Ectodermal cell (in vitro differentiated cells): ENCODE measurements around the gene BRICD5.

Experiments
- H3K27ac ChIP-seq: 2 replicates; pipeline ENCODE4 v1.7.0; 2013; ENCODE audit warnings: mild to moderate bottlenecking, low read depth, low read length; ENCODE audit not compliant: insufficient read depth, poor library complexity, severe bottlenecking
- H3K27me3 ChIP-seq: 2 replicates; pipeline ENCODE4 v1.7.0; 2013; ENCODE audit warnings: mild to moderate bottlenecking, low read length; ENCODE audit not compliant: insufficient read depth, control insufficient read depth, poor library complexity, severe bottlenecking
- H3K36me3 ChIP-seq: one replicate; pipeline ENCODE4 v1.7.0; 2013; ENCODE audit warnings: low read length; ENCODE audit not compliant: control insufficient read depth, insufficient read depth
- H3K4me1 ChIP-seq: one replicate; pipeline ENCODE4 v1.7.0; 2013; ENCODE audit warnings: low read length; ENCODE audit not compliant: control insufficient read depth, insufficient read depth
- H3K4me3 ChIP-seq: 2 replicates; pipeline ENCODE4 v1.7.0; 2013; ENCODE audit warnings: low read depth, low read length, control low read depth; ENCODE audit not compliant: insufficient read depth
- H3K9me3 ChIP-seq: 2 replicates; pipeline ENCODE4 v1.7.0; 2013; ENCODE audit warnings: mild to moderate bottlenecking, low read length, moderate library complexity; ENCODE audit not compliant: control insufficient read depth
- WGBS, 2 experiments: methylation state at CpG; one replicate each; pipeline ENCODE4 v1.1.7; 2013; ENCODE audit warnings: missing lambda C conversion rate in 2 of 2; 5-methylcytosine and 5-hydroxymethylcytosine counted together

BRICD5 gene

DNA sequence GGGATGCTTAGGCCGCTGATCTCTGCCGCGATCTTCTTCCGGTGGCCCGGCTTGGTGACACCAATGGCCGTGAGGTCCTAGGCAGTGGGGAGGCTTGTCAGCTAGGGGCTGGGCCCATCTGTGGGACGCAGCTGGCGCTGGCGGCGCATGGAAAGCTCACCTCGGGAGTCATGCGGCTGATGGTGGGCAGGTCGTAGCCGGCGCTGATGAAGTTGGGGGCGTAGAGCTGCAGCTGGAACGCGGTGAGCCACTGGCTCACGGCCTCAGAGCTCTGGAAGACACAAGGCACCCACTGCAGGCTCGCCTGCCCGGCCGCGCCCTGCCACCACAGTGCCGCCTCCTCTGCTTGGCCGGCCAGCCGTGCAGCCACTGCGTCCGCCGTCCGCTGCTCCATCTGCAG is 27.0 kb downstream of the BRICD5 start:
- no peaks in the 10 kb centered on the region for H3K36me3 ChIP-seq
- 96% methylated on average over 30 of the region's 30 CpGs for WGBS, 2 experiments
- no peaks in the 10 kb centered on the region for H3K9me3 ChIP-seq
- no peaks in the 10 kb centered on the region for H3K27me3 ChIP-seq
- no peak overlapping the region for H3K4me3 ChIP-seq
- peaks cover 5% of the 10 kb centered on the region for H3K4me1 ChIP-seq
- H3K27ac ChIP-seq, result no peak overlapping the region

DNA sequence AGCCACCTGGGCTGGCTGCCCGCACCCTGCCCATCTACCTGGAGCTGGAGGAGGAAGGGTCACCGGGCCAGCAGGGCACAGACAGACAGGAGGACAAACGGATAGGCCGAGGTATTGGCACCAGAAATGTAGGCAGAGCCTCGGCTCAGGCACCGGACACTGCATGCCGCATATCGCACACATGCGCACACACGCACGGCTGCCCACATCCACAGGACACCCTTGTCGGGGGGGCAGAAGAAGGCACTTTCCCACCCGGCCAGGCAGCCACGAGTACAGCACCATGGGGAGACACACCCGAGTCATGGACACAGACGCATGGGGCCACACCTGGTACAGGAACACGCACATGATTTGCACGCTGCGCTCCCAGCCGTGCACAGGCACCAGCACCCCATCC is 28.7 kb downstream of the BRICD5 start:
- Histone ChIP-seq H3K27me3 (no peaks in the 10 kb centered on the region), H3K4me3 (no peak overlapping the region), H3K36me3 (no peaks in the 10 kb centered on the region), H3K27ac (no peak overlapping the region), H3K9me3 (no peaks in the 10 kb centered on the region), H3K4me1 (peaks cover 5% of the 10 kb centered on the region)
- WGBS, 2 experiments, result 95 to 96% methylated on average over 20 of the region's 20 CpGs

DNA sequence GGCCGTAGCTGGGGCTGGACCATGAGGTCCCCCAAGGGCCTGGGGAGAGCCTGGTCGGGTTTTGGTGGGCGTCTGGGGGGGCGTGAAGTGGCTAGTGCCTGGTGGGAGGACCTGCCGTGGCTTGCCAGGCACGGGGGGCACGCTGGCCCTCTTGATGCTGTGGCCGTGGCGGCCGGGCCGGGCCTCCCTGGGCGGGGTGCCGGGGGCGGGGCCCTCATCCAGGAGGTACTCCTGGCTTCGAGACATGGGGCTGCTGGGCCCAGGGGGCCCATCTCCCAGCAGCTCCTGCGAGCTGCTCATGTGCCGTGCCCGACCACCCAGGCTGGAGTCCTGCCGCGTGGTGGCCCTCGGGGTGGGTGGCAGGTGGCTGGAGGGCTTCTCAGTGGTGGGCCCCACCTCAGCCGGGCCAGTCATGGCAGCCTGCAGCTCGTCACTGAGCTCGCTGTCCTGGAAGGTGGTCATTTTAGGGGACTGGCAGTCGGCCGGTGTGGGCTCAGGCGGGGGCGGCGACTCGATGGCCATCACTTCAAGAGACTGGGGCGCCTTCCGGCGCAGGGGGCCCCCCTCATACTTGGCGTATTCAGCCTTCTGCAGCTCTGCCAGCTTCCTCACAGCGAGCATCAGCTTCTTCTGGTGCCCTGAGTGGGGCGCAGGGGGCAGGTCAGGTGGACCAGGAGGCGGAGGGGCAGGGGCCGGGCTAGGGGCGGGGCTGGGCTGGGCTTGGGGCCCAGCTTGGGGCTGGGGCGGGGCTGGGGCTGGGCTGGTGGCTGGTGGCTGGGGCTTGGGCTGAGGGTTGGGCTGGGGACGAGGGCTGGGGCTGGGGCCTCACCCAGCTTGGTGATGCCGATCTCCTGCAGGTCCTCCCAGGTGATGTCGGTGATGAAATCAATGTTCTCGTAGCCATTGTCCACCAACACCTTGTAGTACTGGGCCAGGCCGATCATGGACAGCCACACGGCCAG is 29.4 kb downstream of the BRICD5 start:
- Histone ChIP-seq H3K27me3 (no peaks in the 10 kb centered on the region), H3K4me1 (peaks cover 5% of the 10 kb centered on the region), H3K4me3 (no peak overlapping the region), H3K27ac (no peak overlapping the region), H3K36me3 (no peaks in the 10 kb centered on the region), H3K9me3 (no peaks in the 10 kb centered on the region)
- WGBS, 2 experiments, result 90% methylated on average over 46 of the region's 46 CpGs

DNA sequence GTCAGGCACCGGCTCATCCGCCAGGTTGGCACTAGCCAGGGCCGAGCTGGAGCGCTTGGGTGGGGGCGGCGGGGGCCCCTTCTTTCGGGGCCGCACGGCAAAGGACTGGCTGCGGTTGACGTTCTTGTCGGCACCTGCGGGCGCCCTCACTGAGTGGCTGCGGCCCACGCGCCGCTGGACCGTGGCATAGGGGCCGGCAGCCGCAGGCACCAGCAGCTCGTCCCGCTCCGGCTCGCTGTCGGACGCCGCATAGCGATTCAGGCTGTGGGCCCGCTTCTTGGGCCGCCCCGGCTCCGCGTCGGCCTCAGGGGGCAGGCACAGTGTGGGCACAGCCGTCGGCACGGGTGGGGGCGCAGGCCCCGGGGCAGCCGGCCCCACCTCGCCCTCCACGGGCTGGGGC is 30.2 kb downstream of the BRICD5 start:
- Histone ChIP-seq H3K27me3 (no peaks in the 10 kb centered on the region), H3K4me3 (no peak overlapping the region), H3K36me3 (peaks cover 6% of the 10 kb centered on the region), H3K9me3 (no peaks in the 10 kb centered on the region), H3K4me1 (peaks cover 5% of the 10 kb centered on the region), H3K27ac (no peak overlapping the region)
- WGBS, 2 experiments, result 95 to 96% methylated on average over 43 of the region's 43 CpGs

DNA sequence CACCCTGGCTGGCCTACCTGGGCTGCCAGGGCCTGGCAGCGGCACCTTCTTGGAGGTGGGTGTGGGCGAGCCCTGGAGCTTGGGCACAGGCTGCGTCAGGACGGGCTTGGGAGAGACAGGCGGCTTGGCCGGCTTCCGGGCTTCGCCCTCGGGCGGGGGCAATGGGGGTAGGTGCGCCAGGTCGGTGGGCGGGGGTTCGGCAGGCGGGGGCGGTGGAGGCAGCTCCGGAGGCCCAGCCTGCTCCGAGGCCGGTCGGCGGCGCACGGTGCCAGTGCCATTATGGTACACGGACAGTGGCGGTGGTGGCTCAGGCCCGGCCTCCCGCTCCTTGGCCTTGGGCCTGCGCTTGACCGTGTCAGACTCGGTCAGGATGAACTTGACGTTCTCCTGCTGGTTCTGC is 31.1 kb downstream of the BRICD5 start:
- Histone ChIP-seq H3K27me3 (no peaks in the 10 kb centered on the region), H3K36me3 (peaks cover 13% of the 10 kb centered on the region), H3K9me3 (no peaks in the 10 kb centered on the region), H3K4me1 (peaks cover 5% of the 10 kb centered on the region), H3K27ac (no peak overlapping the region), H3K4me3 (no peak overlapping the region)
- 96% methylated on average over 31 of the region's 31 CpGs for WGBS, 2 experiments

DNA sequence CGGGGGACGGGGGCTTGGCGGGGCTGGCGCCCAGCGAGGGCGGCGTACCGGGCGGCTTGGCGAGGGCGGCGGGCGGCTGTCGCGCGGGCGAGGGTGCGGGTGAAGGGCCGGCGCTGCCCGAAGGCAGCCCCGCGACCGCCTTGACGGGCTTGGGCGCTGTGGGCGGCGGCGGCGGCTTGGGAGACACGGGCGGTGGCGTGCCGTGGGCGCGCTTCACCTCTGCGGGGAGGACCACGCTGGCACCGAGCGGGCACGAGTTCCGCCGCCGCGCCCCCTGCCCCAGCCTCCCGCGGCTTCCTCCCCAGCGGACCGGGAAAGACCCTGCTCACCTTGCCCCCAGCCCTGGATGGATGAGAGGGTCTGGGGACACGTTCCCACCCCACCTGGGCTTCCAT is 31.6 kb downstream of the BRICD5 start:
- no peak overlapping the region for H3K4me3 ChIP-seq
- peaks cover 5% of the 10 kb centered on the region for H3K4me1 ChIP-seq
- peaks cover 15% of the 10 kb centered on the region for H3K36me3 ChIP-seq
- WGBS, 2 experiments, result 92 to 94% methylated on average over 50 of the region's 50 CpGs
- H3K27ac ChIP-seq, result no peak overlapping the region
- H3K9me3 ChIP-seq, result no peaks in the 10 kb centered on the region
- no peaks in the 10 kb centered on the region for H3K27me3 ChIP-seq

DNA sequence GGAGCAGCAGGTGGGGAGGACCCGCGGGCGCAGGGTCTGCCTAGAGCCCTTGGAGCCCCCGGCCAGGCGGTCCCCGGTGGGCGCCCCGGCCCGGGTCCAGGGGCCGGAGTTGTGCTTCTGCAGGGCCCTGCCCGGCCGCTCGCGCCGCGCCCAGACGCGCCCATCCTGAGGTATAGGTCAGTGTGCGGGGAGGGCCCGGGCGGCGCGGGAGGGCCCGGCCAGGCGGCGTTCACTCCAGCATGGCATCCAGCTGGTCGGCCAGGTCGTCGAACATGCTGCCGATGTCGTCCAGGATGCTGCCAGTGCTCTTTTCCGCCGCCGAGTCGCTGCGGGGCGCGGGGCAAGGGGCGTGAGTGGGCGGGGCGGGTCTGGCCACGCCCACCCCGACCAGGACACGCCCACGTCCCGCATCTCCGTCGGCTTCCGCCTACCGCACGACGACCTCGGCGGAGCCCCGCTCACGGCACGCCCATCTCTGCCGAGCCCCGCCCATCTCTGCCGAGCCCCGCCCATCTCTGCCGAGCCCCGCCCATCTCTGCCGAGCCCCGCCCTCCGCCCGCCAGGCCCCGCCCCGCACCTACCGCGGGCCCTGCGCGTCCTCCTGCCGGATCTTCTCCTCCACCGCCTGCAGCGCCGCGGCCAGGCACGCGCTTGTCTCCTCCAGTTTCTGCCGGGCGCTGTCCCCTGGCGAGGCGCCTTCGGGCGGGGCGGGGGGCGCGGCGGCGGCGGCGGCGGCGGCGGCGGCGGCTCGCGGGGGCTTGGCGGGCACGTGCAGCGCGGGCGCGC is 32.1 kb downstream of the BRICD5 start:
- Histone ChIP-seq H3K27me3 (no peaks in the 10 kb centered on the region), H3K4me1 (peaks cover 5% of the 10 kb centered on the region), H3K9me3 (no peaks in the 10 kb centered on the region), H3K4me3 (no peak overlapping the region), H3K27ac (no peak overlapping the region), H3K36me3 (peaks cover 18% of the 10 kb centered on the region)
- WGBS, 2 experiments, result 66 to 73% methylated on average over 106 of the region's 106 CpGs

DNA sequence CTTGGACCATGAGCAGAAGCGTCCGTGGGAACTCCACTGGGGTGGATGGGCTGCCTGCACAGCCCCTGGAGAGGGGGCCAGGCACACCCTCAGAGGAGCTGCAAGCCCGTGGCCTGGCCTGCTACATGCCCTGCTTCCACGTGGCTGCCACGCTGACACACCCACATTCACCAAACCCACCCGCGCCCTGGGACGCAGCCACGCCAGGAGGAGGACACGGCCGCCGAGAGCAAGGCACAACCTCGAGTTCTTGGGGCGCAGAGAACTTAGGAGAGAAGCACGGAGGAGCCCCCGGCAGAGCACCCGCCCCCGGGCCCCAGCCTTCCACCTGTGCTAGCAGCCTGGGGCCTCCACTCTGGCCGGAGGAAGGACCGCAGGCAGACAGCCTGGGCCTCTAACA is 33.1 kb downstream of the BRICD5 start:
- no peak overlapping the region for H3K27ac ChIP-seq

DNA sequence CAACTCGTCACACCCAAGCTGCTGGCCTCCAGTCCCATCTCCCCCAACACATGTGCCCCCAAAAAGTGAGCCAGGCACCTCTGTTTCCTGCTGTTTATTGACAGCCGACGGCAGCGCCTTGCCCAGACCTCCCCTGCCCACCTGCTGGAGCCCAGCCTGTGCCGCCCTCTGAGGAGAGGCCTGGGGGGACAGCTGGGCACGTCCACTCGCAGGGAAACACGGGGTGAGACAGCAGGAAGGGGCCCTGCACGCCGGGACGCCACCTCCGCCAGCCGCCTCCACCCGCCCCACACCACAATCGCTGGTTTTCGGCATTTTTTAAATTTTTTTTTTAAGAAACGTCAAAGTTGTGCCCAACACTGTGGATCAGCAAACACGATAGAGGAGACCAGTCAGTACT is 33.6 kb downstream of the BRICD5 start:
- Histone ChIP-seq H3K9me3 (no peaks in the 10 kb centered on the region), H3K4me3 (no peak overlapping the region), H3K4me1 (peaks cover 5% of the 10 kb centered on the region), H3K36me3 (peaks cover 18% of the 10 kb centered on the region), H3K27ac (no peak overlapping the region), H3K27me3 (no peaks in the 10 kb centered on the region)
- 95% methylated on average over 18 of the region's 18 CpGs for WGBS, 2 experiments

More for the DNA sequence above, 33.1 kb downstream of the BRICD5 start:
- Histone ChIP-seq H3K4me3 (no peak overlapping the region), H3K27me3 (no peaks in the 10 kb centered on the region), H3K36me3 (peaks cover 18% of the 10 kb centered on the region), H3K4me1 (peaks cover 5% of the 10 kb centered on the region), H3K9me3 (no peaks in the 10 kb centered on the region)
- 95 to 96% methylated on average over 20 of the region's 20 CpGs for WGBS, 2 experiments

DNA sequence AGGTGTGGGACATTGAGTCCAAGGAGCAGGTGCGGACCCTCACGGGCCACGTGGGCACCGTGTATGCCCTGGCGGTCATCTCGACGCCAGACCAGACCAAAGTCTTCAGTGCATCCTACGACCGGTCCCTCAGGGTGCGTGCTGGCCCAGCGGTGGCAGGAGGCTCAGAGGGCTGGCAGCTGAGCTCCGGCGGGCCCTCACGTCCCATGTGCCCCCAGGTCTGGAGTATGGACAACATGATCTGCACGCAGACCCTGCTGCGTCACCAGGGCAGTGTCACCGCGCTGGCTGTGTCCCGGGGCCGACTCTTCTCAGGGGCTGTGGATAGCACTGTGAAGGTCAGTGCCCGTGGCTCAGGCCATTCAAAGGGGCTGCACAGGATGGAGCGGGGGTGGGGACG is 34.6 kb downstream of the BRICD5 start:
- Histone ChIP-seq H3K36me3 (peaks cover 18% of the 10 kb centered on the region), H3K27ac (no peak overlapping the region), H3K4me1 (peaks cover under 1% of the 10 kb centered on the region), H3K27me3 (no peaks in the 10 kb centered on the region), H3K4me3 (no peak overlapping the region), H3K9me3 (no peaks in the 10 kb centered on the region)
- WGBS, 2 experiments, result 97% methylated on average over 23 of the region's 23 CpGs
